Thoracic aorta (tissue), 2 donors: Measurements from ENCODE around the gene NUP107. TPM values are rescaled to one million over a fixed set of nuclear protein-coding genes. Genes with fewer than 3 reads are reported as not detected.

Experiments used
- ATAC-seq: fragments of 150-250 bp; one replicate; pipeline ENCODE4 v1.8.0; 2017; ENCODE audit warnings: low read depth; ENCODE audit not compliant: insufficient number of reproducible peaks, low FRiP score
- DNase-seq: peaks from one replicate; pipeline ENCODE4 v3.0.0-alpha.2; 2020; ENCODE audit warnings: low spot score
- H3K27ac ChIP-seq, 2 donors: fragments of 200-600 bp; sonication (generic); 1 replicate in 1 of 2; 2 replicates in 1 of 2; pipeline ENCODE4 v1.5.1; 2016; ENCODE audit warnings: mild to moderate bottlenecking in 2 of 2, moderate library complexity in 2 of 2
- H3K27me3 ChIP-seq: fragments of 200-600 bp; sonication (generic); replicated peaks from 2 replicates; pipeline ENCODE4 v1.6.0; 2016; ENCODE audit warnings: mild to moderate bottlenecking; ENCODE audit not compliant: insufficient read depth
- H3K36me3 ChIP-seq: fragments of 200-600 bp; sonication (generic); one replicate; pipeline ENCODE4 v1.5.1; 2016
- H3K4me1 ChIP-seq, 2 donors: fragments of 200-600 bp; sonication (generic); 1 replicate in 1 of 2; 2 replicates in 1 of 2; pipeline versions ENCODE4 v1.5.1 to v1.6.0; 2016; ENCODE audit warnings: low read depth in 2 of 2, mild to moderate bottlenecking in 1 of 2; ENCODE audit not compliant: control insufficient read depth in 1 of 2
- H3K4me3 ChIP-seq: fragments of 200-600 bp; sonication (generic); 2 replicates; pipeline ENCODE4 v1.5.1; 2016; ENCODE audit warnings: mild to moderate bottlenecking
- H3K9me3 ChIP-seq: fragments of 200-600 bp; sonication (generic); 2 replicates; pipeline ENCODE4 v1.5.1; 2016
- total RNA-seq, 2 donors: library from RNA; depleted of rRNA; stranded (reverse); fragments of >200 nt; gene quantifications; one replicate each; pipeline versions ENCODE4 v1.1.0 to v1.2.3, GENCODE V29; 2016
- TF ChIP-seq, protein P1 (sequence below): fragments of 200-600 bp; sonication (generic); IDR thresholded peaks from one replicate; pipeline ENCODE4 v1.5.1; 2019; ENCODE audit warnings: antibody characterized with exemption

The NUP107 gene
- total RNA-seq, 2 donors from 2014 or later: 28.0 to 45.4 TPM

DNA sequence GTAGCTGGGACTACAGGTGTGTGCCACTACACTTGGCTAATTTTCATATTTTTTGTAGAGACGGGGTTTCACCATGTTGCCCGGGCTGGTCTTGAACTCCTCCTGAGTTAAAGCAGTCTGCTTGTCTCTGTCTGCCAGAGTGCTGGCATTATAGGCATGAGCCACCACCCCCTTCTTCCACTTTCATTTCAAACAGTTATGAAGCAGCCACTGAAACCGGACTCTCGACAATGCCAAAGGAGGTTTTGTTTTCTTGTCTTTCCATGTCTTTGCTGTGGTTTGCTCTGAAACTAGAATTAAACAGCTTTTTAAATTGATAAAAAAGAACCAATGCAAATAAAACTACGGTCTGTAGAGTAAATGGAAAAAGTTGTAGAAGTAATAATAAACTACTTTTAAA, 45.6 kb upstream of the NUP107 start:
- TF ChIP-seq, protein P1, sequence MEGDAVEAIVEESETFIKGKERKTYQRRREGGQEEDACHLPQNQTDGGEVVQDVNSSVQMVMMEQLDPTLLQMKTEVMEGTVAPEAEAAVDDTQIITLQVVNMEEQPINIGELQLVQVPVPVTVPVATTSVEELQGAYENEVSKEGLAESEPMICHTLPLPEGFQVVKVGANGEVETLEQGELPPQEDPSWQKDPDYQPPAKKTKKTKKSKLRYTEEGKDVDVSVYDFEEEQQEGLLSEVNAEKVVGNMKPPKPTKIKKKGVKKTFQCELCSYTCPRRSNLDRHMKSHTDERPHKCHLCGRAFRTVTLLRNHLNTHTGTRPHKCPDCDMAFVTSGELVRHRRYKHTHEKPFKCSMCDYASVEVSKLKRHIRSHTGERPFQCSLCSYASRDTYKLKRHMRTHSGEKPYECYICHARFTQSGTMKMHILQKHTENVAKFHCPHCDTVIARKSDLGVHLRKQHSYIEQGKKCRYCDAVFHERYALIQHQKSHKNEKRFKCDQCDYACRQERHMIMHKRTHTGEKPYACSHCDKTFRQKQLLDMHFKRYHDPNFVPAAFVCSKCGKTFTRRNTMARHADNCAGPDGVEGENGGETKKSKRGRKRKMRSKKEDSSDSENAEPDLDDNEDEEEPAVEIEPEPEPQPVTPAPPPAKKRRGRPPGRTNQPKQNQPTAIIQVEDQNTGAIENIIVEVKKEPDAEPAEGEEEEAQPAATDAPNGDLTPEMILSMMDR: no peak
- no peaks in the 10 kb centered on the region for H3K27me3 ChIP-seq
- peaks cover 22 to 64% of the 10 kb centered on the region in 2 donors for H3K4me1 ChIP-seq
- H3K36me3 ChIP-seq: no peaks in the 10 kb centered on the region
- H3K9me3 ChIP-seq: no peaks in the 10 kb centered on the region
- H3K4me3 ChIP-seq: no peak overlapping the region
- DNase-seq (no peak), ATAC-seq (no peak)
- H3K27ac ChIP-seq: no peak overlapping the region

DNA sequence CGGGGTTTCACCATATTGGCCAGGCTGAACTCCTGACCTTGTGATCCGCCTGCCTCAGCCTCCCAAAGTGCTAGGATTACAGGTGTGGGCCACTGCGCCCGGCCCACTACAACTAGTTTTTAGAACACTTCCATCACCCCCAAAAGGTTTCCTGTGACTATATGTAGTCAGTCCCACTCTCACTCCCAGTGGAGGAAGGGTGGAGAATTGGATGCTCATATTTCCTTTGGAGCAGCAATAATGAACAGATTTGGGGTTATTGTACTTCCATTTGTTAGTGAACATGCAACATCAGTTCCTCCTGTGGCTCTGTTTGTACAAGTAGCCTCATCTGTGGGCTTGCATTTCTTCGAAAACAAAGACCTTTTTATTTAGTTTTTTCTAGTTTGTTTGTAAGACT, 40.3 kb upstream of the NUP107 start:
- H3K36me3 ChIP-seq: peaks cover 9% of the 10 kb centered on the region
- no peaks in the 10 kb centered on the region for H3K27me3 ChIP-seq
- TF ChIP-seq, protein P1: no peak
- DNase-seq (no peak), ATAC-seq (no peak)
- H3K27ac ChIP-seq: no peak overlapping the region
- no peaks in the 10 kb centered on the region for H3K9me3 ChIP-seq
- H3K4me1 ChIP-seq: peaks cover 10 to 17% of the 10 kb centered on the region in 2 donors
- no peak overlapping the region for H3K4me3 ChIP-seq

DNA sequence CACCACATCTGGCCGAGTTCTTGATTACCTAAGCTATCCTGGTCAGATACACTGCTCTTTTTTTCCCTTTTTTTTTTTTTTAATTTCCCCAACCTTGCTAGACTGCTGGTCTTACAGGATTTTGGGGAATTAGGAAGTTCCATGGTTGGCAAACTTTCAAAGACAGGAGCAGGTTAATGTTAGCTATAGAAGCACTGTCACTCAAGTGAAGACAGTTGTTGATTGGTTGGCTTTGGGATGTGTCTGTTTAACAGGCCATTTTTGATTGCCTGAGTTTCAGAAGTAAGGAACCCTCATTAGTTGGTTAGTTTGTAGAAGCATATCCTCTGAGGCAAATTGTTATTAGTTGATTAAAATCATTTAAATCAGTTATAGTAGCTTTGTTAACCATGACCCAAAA, 39.3 kb upstream of the NUP107 start:
- peaks cover 10% of the 10 kb centered on the region in 2 donors for H3K4me1 ChIP-seq
- TF ChIP-seq, protein P1: no peak
- H3K36me3 ChIP-seq: peaks cover 17% of the 10 kb centered on the region
- H3K9me3 ChIP-seq: no peaks in the 10 kb centered on the region
- no peak overlapping the region for H3K27ac ChIP-seq
- no peak for DNase-seq
- H3K4me3 ChIP-seq: no peak overlapping the region
- no peaks in the 10 kb centered on the region for H3K27me3 ChIP-seq
- no peak for ATAC-seq

DNA sequence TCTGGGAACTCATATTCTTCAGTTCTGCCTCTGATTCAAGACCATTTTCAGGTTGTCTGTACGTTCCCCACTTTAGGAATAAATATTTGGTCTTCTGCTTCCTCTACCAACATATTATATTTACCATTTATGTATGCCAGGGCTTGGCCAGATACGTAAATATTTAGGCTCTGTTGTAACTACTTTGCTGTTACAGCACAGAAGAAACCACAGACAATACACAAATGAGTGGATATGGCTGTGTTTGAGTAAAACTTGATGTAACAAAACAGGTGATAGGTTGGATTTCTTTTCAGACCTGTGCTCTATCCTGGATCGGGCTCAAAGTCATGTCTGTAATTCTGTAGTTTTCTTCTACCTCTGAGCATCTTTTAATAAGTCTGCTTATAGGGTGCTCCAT, 38.6 kb upstream of the NUP107 start:
- no peak for DNase-seq
- TF ChIP-seq, protein P1: no peak
- H3K4me1 ChIP-seq: peaks cover 8 to 10% of the 10 kb centered on the region in 2 donors

DNA sequence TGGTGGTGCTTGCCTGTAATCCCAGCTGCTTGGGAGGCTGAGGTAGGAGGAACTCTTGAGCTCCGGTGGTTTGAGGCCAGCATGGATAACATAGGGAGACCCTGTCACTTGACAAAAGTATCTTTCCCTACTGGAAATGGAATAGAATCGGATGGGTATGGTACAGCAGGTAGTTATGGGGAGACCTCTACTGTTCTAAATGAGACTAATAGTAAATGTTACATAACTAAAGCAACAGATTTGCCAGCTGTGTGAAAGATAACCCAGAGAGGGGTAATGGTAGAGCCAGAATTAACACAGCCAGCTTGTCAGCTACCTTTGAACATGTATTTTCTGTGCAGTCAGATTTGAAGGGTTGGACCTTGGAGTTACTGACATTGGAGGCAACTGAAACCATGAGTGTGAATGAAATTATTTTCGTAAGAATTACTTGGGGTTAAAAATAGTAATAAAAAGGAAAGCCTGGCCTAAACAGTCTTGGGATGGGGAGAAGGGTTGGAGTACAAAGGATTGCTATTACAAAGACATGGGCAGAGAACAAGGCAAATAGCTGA, 21.7 kb upstream of the NUP107 start:
- no peaks in the 10 kb centered on the region for H3K27me3 ChIP-seq
- no peak overlapping the region for H3K4me3 ChIP-seq
- H3K4me1 ChIP-seq: no peaks in the 10 kb centered on the region
- DNase-seq (no peak), ATAC-seq (no peak)
- no peaks in the 10 kb centered on the region for H3K9me3 ChIP-seq
- peaks cover 3% of the 10 kb centered on the region for H3K36me3 ChIP-seq
- TF ChIP-seq, protein P1: no peak
- H3K27ac ChIP-seq: no peak overlapping the region

More for the DNA sequence above, 38.6 kb upstream of the NUP107 start:
- Histone ChIP-seq H3K27ac (no peak overlapping the region), H3K4me3 (no peak overlapping the region), H3K9me3 (no peaks in the 10 kb centered on the region), H3K27me3 (no peaks in the 10 kb centered on the region), H3K36me3 (peaks cover 20% of the 10 kb centered on the region)
- ATAC-seq: no peak
